RWPE2 (cell line): ENCODE measurements around the gene RAI14.

Experiments used
- ATAC-seq: fragments of 200-7000 bp; cut with Tn5 transposase; 3 replicates; pipeline ENCODE4 v1.9.1; 2021; ENCODE audit warnings: low read depth
- DNase-seq: peaks from one replicate; pipeline ENCODE4 v3.0.0-alpha.2; 2020; ENCODE audit warnings: low spot score
- H3K27ac ChIP-seq: fragments of 450-650 bp; 2 replicates; pipeline ENCODE4 v1.5.1; 2017; ENCODE audit warnings: mild to moderate bottlenecking; ENCODE audit not compliant: poor library complexity, severe bottlenecking
- H3K27me3 ChIP-seq: fragments of 250-450 bp; sonication (Bioruptor Pico); 2 replicates; pipeline ENCODE4 v1.5.1; 2021; ENCODE audit warnings: mild to moderate bottlenecking, moderate library complexity; ENCODE audit not compliant: insufficient read depth, poor library complexity, severe bottlenecking
- H3K36me3 ChIP-seq: fragments of 250-450 bp; sonication (Bioruptor Pico); 2 replicates; pipeline ENCODE4 v1.5.1; 2020; ENCODE audit warnings: low read depth, mild to moderate bottlenecking, moderate library complexity
- H3K4me1 ChIP-seq: fragments of 250-450 bp; sonication (Bioruptor Pico); 2 replicates; pipeline ENCODE4 v1.5.1; 2021; ENCODE audit warnings: mild to moderate bottlenecking, moderate library complexity; ENCODE audit not compliant: insufficient read depth, poor library complexity, severe bottlenecking
- H3K4me3 ChIP-seq: fragments of 250-450 bp; sonication (Bioruptor Pico); 2 replicates; pipeline ENCODE4 v1.5.1; 2021; ENCODE audit warnings: mild to moderate bottlenecking, moderate library complexity; ENCODE audit not compliant: severe bottlenecking
- H3K9me3 ChIP-seq: fragments of 250-450 bp; sonication (Bioruptor Pico); 2 replicates; pipeline ENCODE4 v1.5.1; 2021; ENCODE audit warnings: mild to moderate bottlenecking, moderate library complexity; ENCODE audit not compliant: severe bottlenecking
- TF ChIP-seq, protein P1 (sequence below): fragments of 450-650 bp; IDR thresholded peaks from one replicate; pipeline ENCODE4 v1.5.1; 2017; ENCODE audit warnings: mild to moderate bottlenecking, moderate library complexity; ENCODE audit not compliant: poor library complexity, severe bottlenecking

Gene RAI14

DNA sequence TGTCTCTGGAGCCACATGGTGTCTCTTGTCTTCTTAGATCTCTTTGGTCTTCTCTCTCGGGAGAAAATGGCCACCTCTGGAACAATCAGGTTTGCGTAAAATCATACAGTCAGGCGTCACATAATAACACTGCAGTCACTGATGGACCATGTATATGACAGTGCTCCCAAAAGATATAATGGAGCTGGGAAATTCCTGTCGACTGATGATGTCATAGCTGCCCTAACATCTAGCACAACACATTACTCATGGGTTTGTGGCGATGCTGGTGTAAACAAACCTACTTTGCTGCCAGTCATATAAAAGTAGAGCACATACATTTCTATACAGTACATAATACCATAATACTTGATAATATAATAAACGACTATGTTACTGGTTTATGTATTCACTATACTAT, 30.1 kb upstream of the RAI14 start:
- H3K4me1 ChIP-seq: peaks cover 4% of the 10 kb centered on the region
- TF ChIP-seq, protein P1, sequence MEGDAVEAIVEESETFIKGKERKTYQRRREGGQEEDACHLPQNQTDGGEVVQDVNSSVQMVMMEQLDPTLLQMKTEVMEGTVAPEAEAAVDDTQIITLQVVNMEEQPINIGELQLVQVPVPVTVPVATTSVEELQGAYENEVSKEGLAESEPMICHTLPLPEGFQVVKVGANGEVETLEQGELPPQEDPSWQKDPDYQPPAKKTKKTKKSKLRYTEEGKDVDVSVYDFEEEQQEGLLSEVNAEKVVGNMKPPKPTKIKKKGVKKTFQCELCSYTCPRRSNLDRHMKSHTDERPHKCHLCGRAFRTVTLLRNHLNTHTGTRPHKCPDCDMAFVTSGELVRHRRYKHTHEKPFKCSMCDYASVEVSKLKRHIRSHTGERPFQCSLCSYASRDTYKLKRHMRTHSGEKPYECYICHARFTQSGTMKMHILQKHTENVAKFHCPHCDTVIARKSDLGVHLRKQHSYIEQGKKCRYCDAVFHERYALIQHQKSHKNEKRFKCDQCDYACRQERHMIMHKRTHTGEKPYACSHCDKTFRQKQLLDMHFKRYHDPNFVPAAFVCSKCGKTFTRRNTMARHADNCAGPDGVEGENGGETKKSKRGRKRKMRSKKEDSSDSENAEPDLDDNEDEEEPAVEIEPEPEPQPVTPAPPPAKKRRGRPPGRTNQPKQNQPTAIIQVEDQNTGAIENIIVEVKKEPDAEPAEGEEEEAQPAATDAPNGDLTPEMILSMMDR: no peak
- DNase-seq: no peak
- no peaks in the 10 kb centered on the region for H3K27me3 ChIP-seq
- H3K4me3 ChIP-seq: no peak overlapping the region
- H3K36me3 ChIP-seq: no peaks in the 10 kb centered on the region
- H3K27ac ChIP-seq: no peak overlapping the region
- peak; percentile 58; the same call in 2 of the 3 replicates for ATAC-seq
- H3K9me3 ChIP-seq: no peaks in the 10 kb centered on the region

DNA sequence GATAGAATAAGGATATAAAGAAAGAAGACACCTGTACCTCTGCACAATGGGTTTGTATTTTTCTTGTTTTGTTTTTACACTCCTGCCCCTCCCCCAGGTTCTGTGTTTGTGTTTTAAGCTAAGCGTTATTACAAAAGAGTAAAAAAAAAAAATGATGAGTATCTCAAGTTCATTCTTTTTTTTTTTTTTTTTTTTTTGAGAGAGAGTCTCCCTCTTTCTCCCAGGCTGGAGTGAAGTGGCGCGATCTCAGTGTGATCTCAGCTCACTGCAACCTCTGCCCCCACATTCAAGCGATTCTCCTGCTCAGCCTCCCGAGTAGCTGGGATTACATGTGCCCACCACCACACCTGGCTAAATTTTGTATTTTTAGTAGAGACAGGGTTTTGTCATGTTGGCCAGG, 29.4 kb upstream of the RAI14 start:
- TF ChIP-seq, protein P1: no peak
- no peaks in the 10 kb centered on the region for H3K36me3 ChIP-seq
- ATAC-seq (no peak), DNase-seq (no peak)
- H3K4me3 ChIP-seq: no peak overlapping the region
- H3K27ac ChIP-seq: no peak overlapping the region
- peaks cover 4% of the 10 kb centered on the region for H3K4me1 ChIP-seq
- H3K27me3 ChIP-seq: no peaks in the 10 kb centered on the region
- H3K9me3 ChIP-seq: no peaks in the 10 kb centered on the region

DNA sequence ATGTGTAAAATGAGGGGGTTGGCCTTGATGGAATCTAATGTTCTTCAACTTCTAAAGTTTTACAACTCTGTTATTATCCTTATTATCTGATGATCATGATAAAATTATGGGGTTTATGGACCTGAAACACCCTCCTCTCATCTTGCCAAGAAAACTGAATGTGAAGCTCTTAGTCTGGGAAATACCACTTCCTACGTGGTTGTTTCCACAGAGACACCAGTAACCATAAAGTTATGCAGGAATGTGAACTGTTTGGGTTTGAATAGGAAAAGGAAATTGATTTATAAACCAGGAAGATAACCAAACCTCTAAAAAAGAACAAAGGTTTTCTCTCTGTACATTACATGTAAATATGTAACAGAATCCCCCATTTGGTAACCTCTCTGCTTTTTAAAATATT, 28.3 kb upstream of the RAI14 start:
- H3K27me3 ChIP-seq: no peaks in the 10 kb centered on the region
- no peaks in the 10 kb centered on the region for H3K36me3 ChIP-seq
- no peak overlapping the region for H3K27ac ChIP-seq
- ATAC-seq (no peak), DNase-seq (no peak)
- no peak overlapping the region for H3K4me3 ChIP-seq
- no peaks in the 10 kb centered on the region for H3K9me3 ChIP-seq
- H3K4me1 ChIP-seq: peaks cover 4% of the 10 kb centered on the region
- TF ChIP-seq, protein P1: no peak

DNA sequence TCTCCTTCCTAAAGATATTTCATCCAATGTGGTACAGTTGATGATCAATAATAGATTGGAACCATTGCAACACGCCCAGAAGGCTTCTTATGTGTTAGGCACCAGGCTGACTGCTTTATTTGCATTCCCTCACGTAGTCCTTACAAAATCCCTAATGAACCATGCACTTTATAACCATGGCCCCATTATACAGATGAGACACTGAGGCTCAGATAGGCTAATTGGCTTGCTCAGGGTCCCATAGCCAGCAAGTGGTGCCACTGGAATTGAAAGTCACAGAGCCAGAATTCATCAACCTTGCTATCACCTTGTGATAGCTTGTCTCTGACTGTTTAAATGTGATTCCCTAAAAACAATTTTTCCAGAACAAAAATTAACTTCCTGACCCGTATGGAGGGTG, 27.8 kb upstream of the RAI14 start:
- DNase-seq (no peak), ATAC-seq (no peak)
- peaks cover 4% of the 10 kb centered on the region for H3K4me1 ChIP-seq
- H3K27ac ChIP-seq: no peak overlapping the region
- TF ChIP-seq, protein P1: no peak
- H3K9me3 ChIP-seq: no peaks in the 10 kb centered on the region
- H3K27me3 ChIP-seq: no peaks in the 10 kb centered on the region
- no peak overlapping the region for H3K4me3 ChIP-seq
- H3K36me3 ChIP-seq: no peaks in the 10 kb centered on the region

DNA sequence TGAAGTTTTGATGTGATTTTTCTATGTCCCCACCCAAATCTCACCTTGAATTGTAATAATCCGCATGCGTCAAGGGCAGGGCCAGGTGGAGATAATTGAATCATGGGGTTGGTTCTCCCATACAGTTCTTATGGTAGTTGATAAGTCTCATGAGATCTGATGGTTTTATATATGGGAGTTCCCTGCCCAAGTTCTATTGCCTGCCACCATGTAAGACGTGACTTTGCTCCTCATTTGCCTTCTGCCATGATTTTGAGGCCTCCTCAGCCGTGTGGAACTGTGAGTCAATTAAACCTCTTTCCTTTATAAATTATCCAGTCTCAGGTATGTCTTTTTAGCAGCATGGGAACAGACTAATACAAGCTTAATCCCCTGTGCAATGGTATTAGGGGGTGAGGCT, 25.5 kb upstream of the RAI14 start:
- Histone ChIP-seq H3K4me3 (no peak overlapping the region), H3K9me3 (no peaks in the 10 kb centered on the region), H3K27me3 (no peaks in the 10 kb centered on the region), H3K4me1 (peaks cover 4% of the 10 kb centered on the region), H3K36me3 (no peaks in the 10 kb centered on the region), H3K27ac (no peak overlapping the region)
- no peak for DNase-seq
- TF ChIP-seq, protein P1: no peak
- ATAC-seq: no peak
